A549 (cell line): ENCODE measurements around the gene IPO13. TPM values are rescaled to one million over a fixed set of nuclear protein-coding genes. Genes with fewer than 3 reads are reported as not detected.

ENCODE experiments used
- ATAC-seq, 2 experiments: fragments of 200-7000 bp in 1 of 2; fragments of >200 bp in 1 of 2; cut with Nextera tagmentation in 1 of 2; cut with Tn5 transposase in 1 of 2; 3 replicates each; pipeline versions ENCODE4 v1.8.0 to v1.9.1; 2018 to 2020; ENCODE audit warnings: mild to moderate bottlenecking in 1 of 2, moderate library complexity in 1 of 2
- CTCF ChIA-PET: fragments of 300-600 bp; sonication (Branson Sonifier 250); formaldehyde crosslinking; extraction: SDS; loops from one replicate; lab custom pipeline; 2021; ENCODE audit warnings: antibody characterized with exemption, inconsistent platforms; lab: Yijun Ruan, JAX
- POLR2A ChIA-PET: fragments of 350-600 bp; formaldehyde crosslinking; extraction: SDS; loops from one replicate; lab custom pipeline; 2021; ENCODE audit warnings: antibody characterized with exemption, inconsistent platforms; lab: Yijun Ruan, JAX
- DNase-seq, 2 experiments: peaks; one replicate each; pipeline versions ENCODE4 v3.0.0 to v3.0.0-alpha.2; 2011 to 2016; ENCODE audit warnings: low read depth in 1 of 2, low spot score in 1 of 2
- FAIRE-seq: peaks from 2 replicates; lab custom pipeline; 2011; peaks lifted over from hg19 to GRCh38; lab: Jason Lieb, UNC
- H3K27ac ChIP-seq, 2 experiments: fragments of >200 bp; sonication (Bioruptor Twin); formaldehyde crosslinking; 3 replicates each; pipeline ENCODE4 v1.5.1; 2016 to 2017
- H3K4me1 ChIP-seq: fragments of >200 bp; sonication (Bioruptor Twin); formaldehyde crosslinking; 3 replicates; pipeline ENCODE4 v1.6.1; 2016
- H3K4me2 ChIP-seq: fragments of >200 bp; sonication (Bioruptor Twin); formaldehyde crosslinking; 3 replicates; pipeline ENCODE4 v1.6.1; 2016
- H3K4me3 ChIP-seq: fragments of >200 bp; sonication (Bioruptor Twin); formaldehyde crosslinking; 3 replicates; pipeline ENCODE4 v1.5.1; 2016
- H3K9me3 ChIP-seq: fragments of >200 bp; sonication (Bioruptor Twin); formaldehyde crosslinking; 3 replicates; pipeline ENCODE4 v1.6.1; 2016
- CEBPB ChIP-seq, 2 experiments: fragments of >200 bp in 1 of 2; sonication (Bioruptor Twin) in 1 of 2; formaldehyde crosslinking in 1 of 2; IDR thresholded peaks; 2 replicates each; pipeline ENCODE4 v1.6.1; 2012 to 2016
- CHD4 ChIP-seq: fragments of 200-600 bp; sonication (generic); IDR thresholded peaks from 2 replicates; pipeline ENCODE4 v1.6.1; 2016; ENCODE audit warnings: antibody characterized with exemption, mild to moderate bottlenecking, borderline replicate concordance
- E2F6 ChIP-seq: IDR thresholded peaks from 2 replicates; pipeline ENCODE4 v1.6.1; 2012; ENCODE audit warnings: low read depth, borderline replicate concordance
- EHF ChIP-seq: fragments of 250-450 bp; sonication (Bioruptor Pico); IDR thresholded peaks from 2 replicates; pipeline ENCODE4 v1.5.0; 2020; ENCODE audit warnings: mild to moderate bottlenecking
- FOSB ChIP-seq: fragments of 250-450 bp; sonication (Bioruptor Pico); IDR thresholded peaks from 2 replicates; pipeline ENCODE4 v1.5.0; 2020; ENCODE audit warnings: mild to moderate bottlenecking, moderate library complexity
- FOSL2 ChIP-seq, 2 experiments: fragments of 450-650 bp in 1 of 2; fragments of >200 bp in 1 of 2; sonication (Bioruptor Twin) in 1 of 2; formaldehyde crosslinking; IDR thresholded peaks; 2 replicates each; pipeline versions ENCODE4 v1.5.0 to v1.6.1; 2016 to 2020; ENCODE audit warnings: mild to moderate bottlenecking in 1 of 2, moderate library complexity in 1 of 2
- HOXB13 ChIP-seq: fragments of 250-450 bp; sonication (Bioruptor Pico); IDR thresholded peaks from 2 replicates; pipeline ENCODE4 v1.5.0; 2020; ENCODE audit warnings: low read depth, mild to moderate bottlenecking, moderate library complexity
- KDM1A ChIP-seq: fragments of 200-600 bp; sonication (generic); IDR thresholded peaks from 2 replicates; pipeline ENCODE4 v1.6.1; 2016; ENCODE audit warnings: low read depth, mild to moderate bottlenecking
- MAX ChIP-seq: IDR thresholded peaks from 2 replicates; pipeline ENCODE4 v1.6.1; 2012
- MAZ ChIP-seq: fragments of 150-350 bp; IDR thresholded peaks from 2 replicates; pipeline ENCODE4 v1.6.1; 2014; ENCODE audit warnings: antibody characterized with exemption, low read depth, low read length, borderline replicate concordance
- MYC ChIP-seq: IDR thresholded peaks from 2 replicates; pipeline ENCODE4 v1.6.1; 2012; ENCODE audit warnings: mild to moderate bottlenecking, inconsistent platforms, low read length, improper control_type of control experiment, borderline replicate concordance
- NFE2L2 ChIP-seq: fragments of 150-350 bp; conservative IDR thresholded peaks from 2 replicates; pipeline ENCODE4 v1.6.1; 2014; ENCODE audit warnings: low read length
- POLR2A ChIP-seq: IDR thresholded peaks from 2 replicates; pipeline ENCODE4 v1.6.1; 2012; ENCODE audit warnings: mild to moderate bottlenecking, low read length
- RFX5 ChIP-seq: fragments of 450-650 bp; IDR thresholded peaks from 2 replicates; pipeline ENCODE4 v1.7.1; 2014; ENCODE audit warnings: antibody characterized with exemption, mild to moderate bottlenecking, moderate library complexity
- RNF2 ChIP-seq: fragments of 200-600 bp; sonication (generic); IDR thresholded peaks from 2 replicates; pipeline ENCODE4 v1.6.1; 2016; ENCODE audit warnings: low read depth, mild to moderate bottlenecking, antibody characterized with exemption, moderate library complexity, borderline replicate concordance
- SMC3 ChIP-seq: fragments of >200 bp; sonication (Bioruptor Twin); formaldehyde crosslinking; IDR thresholded peaks from 3 replicates; pipeline ENCODE4 v1.6.1; 2018; ENCODE audit warnings: inconsistent platforms
- SREBF2 ChIP-seq: fragments of 450-650 bp; IDR thresholded peaks from 2 replicates; pipeline ENCODE4 v1.6.1; 2014; ENCODE audit warnings: mild to moderate bottlenecking, moderate library complexity
- ZC3H11A ChIP-seq: fragments of 450-650 bp; IDR thresholded peaks from 2 replicates; pipeline ENCODE4 v1.6.1; 2014; ENCODE audit warnings: antibody characterized with exemption, mild to moderate bottlenecking
- ZNF302 ChIP-seq: fragments of 250-450 bp; sonication (Bioruptor Pico); IDR thresholded peaks from 2 replicates; pipeline ENCODE4 v1.9.0; 2021; ENCODE audit warnings: inconsistent platforms, mild to moderate bottlenecking, moderate library complexity
- ZSCAN20 ChIP-seq: fragments of 250-450 bp; sonication (Bioruptor Pico); IDR thresholded peaks from 2 replicates; pipeline ENCODE4 v1.8.0; 2022; ENCODE audit warnings: mild to moderate bottlenecking, moderate library complexity
- whole genome bisulfite sequencing: methylation state at CpG from one replicate; pipeline ENCODE4 v1.1.6; 2017; ENCODE audit errors: missing lambda C conversion rate; 5-methylcytosine and 5-hydroxymethylcytosine counted together
- polyA plus RNA-seq, 4 experiments: library from polyadenylated mRNA; depleted of rRNA in 3 of 4; stranded (reverse); fragments of >200 nt; fragmentation: RNase III in 1 of 4; extraction: RNeasy Plus Mini Kit Qiagen cat#74134 plus additional on column Dnase treatment in 1 of 4; gene quantifications; 2 replicates in 3 of 4; 3 replicates in 1 of 4; pipeline ENCODE4 v1.2.3, GENCODE V29; 2011 to 2017
- TF ChIP-seq, protein P1 (sequence below): fragments of 250-450 bp; sonication (Bioruptor Pico); IDR thresholded peaks from 2 replicates; pipeline ENCODE4 v1.5.0; 2021; ENCODE audit warnings: mild to moderate bottlenecking, moderate library complexity, borderline replicate concordance
- TF ChIP-seq, protein P2 (sequence below): fragments of 250-450 bp; sonication (Bioruptor Pico); IDR thresholded peaks from 2 replicates; pipeline ENCODE4 v1.5.0; 2020; ENCODE audit warnings: low read depth, mild to moderate bottlenecking, moderate library complexity
- TF ChIP-seq, protein P3 (sequence below): fragments of 450-650 bp; IDR thresholded peaks from 2 replicates; pipeline ENCODE4 v1.6.1; 2014; ENCODE audit warnings: antibody characterized with exemption

The IPO13 gene
- polyA plus RNA-seq, 2 of the 4 experiments (the other 2 are of a cell fraction) = 8.1 to 15.8 TPM

DNA sequence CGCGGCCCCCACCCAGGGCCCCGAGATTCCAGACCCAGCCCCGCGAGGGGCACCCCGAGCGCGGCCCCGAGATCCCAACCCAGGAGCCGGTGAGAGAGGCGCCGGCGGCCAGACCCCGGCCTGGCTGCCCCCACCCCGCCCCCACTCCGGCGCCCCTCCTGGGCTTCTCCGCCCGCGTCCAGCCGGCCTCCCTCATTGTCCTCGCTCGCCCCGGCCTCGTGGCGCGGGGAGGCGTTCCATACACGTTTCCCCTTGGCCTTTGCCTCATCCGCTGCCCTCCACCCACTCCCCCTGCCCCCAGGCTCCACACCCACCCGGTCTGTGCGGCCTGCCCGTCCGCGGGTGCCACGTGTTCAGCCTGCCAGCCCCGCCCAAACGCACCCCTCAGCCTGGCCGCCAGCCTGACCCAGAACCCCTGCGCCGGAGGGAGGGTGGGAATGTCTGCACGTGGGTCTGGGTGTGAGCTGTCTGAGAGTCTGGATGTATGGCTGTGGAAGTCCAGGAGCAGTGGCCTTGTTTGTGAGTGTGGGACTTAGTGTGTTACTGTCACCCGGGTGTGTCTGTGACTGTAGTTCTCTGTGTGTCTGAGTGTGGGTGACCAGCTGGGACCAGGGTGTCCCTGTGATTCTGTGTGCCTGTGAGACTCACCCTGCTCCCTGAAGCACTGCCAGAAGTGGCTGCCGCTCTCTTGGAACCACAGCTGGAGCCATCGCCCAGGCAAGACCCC is 32.9 kb downstream of the IPO13 start:
- H3K9me3 ChIP-seq = no peaks in the 10 kb centered on the region
- ATAC-seq (peak; percentile 25 to 35; a peak in 4 of 6 replicates), FAIRE-seq (no peak), DNase-seq (peak in 1 of 2 experiments; percentile 33)
- peak overlapping the region; percentile 84 to 100 for H3K27ac ChIP-seq
- POLR2A ChIA-PET = no interaction called here
- WGBS = no CpG with 5 or more reads among the region's 45 CpGs
- peak overlapping the region; percentile 95 for H3K4me3 ChIP-seq
- peaks cover 34% of the 10 kb centered on the region; the same call in 2 of the 3 replicates for H3K4me1 ChIP-seq
- H3K4me2 ChIP-seq = peak overlapping the region; percentile 91
- TF ChIP-seq, protein P1, sequence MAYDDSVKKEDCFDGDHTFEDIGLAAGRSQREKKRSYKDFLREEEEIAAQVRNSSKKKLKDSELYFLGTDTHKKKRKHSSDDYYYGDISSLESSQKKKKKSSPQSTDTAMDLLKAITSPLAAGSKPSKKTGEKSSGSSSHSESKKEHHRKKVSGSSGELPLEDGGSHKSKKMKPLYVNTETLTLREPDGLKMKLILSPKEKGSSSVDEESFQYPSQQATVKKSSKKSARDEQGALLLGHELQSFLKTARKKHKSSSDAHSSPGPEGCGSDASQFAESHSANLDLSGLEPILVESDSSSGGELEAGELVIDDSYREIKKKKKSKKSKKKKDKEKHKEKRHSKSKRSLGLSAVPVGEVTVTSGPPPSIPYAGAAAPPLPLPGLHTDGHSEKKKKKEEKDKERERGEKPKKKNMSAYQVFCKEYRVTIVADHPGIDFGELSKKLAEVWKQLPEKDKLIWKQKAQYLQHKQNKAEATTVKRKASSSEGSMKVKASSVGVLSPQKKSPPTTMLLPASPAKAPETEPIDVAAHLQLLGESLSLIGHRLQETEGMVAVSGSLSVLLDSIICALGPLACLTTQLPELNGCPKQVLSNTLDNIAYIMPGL (CRISPR knock-in tag) = no peak
- TF ChIP-seq MYC = peak; percentile 70; the same call in 1 of the 2 replicates
- TF ChIP-seq, protein P2, sequence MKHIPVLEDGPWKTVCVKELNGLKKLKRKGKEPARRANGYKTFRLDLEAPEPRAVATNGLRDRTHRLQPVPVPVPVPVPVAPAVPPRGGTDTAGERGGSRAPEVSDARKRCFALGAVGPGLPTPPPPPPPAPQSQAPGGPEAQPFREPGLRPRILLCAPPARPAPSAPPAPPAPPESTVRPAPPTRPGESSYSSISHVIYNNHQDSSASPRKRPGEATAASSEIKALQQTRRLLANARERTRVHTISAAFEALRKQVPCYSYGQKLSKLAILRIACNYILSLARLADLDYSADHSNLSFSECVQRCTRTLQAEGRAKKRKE (CRISPR knock-in tag) = no peak
- TF ChIP-seq EHF (CRISPR knock-in tag) = no peak
- no peak for TF ChIP-seq CHD4
- TF ChIP-seq FOSB (CRISPR knock-in tag) = no peak
- peak; percentile 64; the same call in 1 of the 2 replicates for TF ChIP-seq E2F6
- peak; percentile 95 for TF ChIP-seq MAX
- TF ChIP-seq CEBPB (IDR thresholded peaks at IDR 0.05) = no peak
- no peak for TF ChIP-seq RFX5
- TF ChIP-seq POLR2A = peak; percentile 14; the same call in 1 of the 2 replicates
- TF ChIP-seq, all 56 proteins: peak for 4
- CTCF ChIA-PET = no interaction called here

- Histone ChIP-seq H3K4me2 (peak overlapping the region; percentile 91), H3K9me3 (no peaks in the 10 kb centered on the region), H3K27ac (peak overlapping the region; percentile 84 to 100), H3K4me3 (peak overlapping the region; percentile 95), H3K4me1 (peaks cover 34% of the 10 kb centered on the region; the same call in 2 of the 3 replicates)
- TF ChIP-seq CEBPB (IDR thresholded peaks at IDR 0.05) (peak in 1 of 2 experiments; percentile 46; a peak in 1 of 4 replicates), ZSCAN20 (CRISPR knock-in tag) (no peak)
- ChIA-PET CTCF (no interaction called here), POLR2A (no interaction called here)
- WGBS = 83% methylated on average over 11 of the region's 13 CpGs
- DNase-seq = no peak
- no peak for ATAC-seq
- FAIRE-seq = no peak
Observed at GRCh38 chr1:43980255-43981134, 33.7 kb downstream of the IPO13 start.

- DNase-seq = no peak
- 98% methylated on average over 14 of the region's 20 CpGs for WGBS
- H3K4me1 ChIP-seq = peaks cover 34% of the 10 kb centered on the region; the same call in 1 of the 3 replicates
- H3K27ac ChIP-seq = peak overlapping the region in 1 of 2 experiments; percentile 100; a peak in 2 of 6 replicates
- ChIA-PET POLR2A (no interaction called here), CTCF (no interaction called here)
- H3K9me3 ChIP-seq = no peaks in the 10 kb centered on the region
- peak overlapping the region; percentile 91; the same call in 1 of the 3 replicates for H3K4me2 ChIP-seq
- H3K4me3 ChIP-seq = no peak overlapping the region
- no peak for ATAC-seq
- FAIRE-seq = no peak
- TF ChIP-seq SREBF2 (no peak), MAZ (no peak), FOSL2 (IDR thresholded peaks at IDR 0.05) (no peak), FOSL2 (CRISPR knock-in tag; IDR thresholded peaks at IDR 0.05) (no peak), RNF2 (no peak), ZC3H11A (no peak), E2F6 (no peak), NFE2L2 (no peak), ZNF302 (CRISPR knock-in tag) (no peak), SMC3 (no peak), EHF (CRISPR knock-in tag) (no peak), KDM1A (no peak), HOXB13 (CRISPR knock-in tag) (no peak)
- TF ChIP-seq, protein P2 (CRISPR knock-in tag) = no peak
- TF ChIP-seq, protein P3, sequence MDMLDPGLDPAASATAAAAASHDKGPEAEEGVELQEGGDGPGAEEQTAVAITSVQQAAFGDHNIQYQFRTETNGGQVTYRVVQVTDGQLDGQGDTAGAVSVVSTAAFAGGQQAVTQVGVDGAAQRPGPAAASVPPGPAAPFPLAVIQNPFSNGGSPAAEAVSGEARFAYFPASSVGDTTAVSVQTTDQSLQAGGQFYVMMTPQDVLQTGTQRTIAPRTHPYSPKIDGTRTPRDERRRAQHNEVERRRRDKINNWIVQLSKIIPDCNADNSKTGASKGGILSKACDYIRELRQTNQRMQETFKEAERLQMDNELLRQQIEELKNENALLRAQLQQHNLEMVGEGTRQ = no peak
Observed at GRCh38 chr1:43981135-43981491, 34.4 kb downstream of the IPO13 start.
